Measurements from ENCODE around the gene NTNG1.

The NTNG1 gene

GRCh38 chr1:107525145-107525544, 384.3 kb downstream of the NTNG1 start:
- peak; percentile 32 for DNase-seq

- peak; percentile 68 for DNase-seq
These were observed 385.1 kb downstream of the NTNG1 start for GRCh38 chr1:107525961-107526360.

GRCh38 chr1:107526524-107527198, 385.8 kb downstream of the NTNG1 start:
- peak; percentile 88 for DNase-seq

- DNase-seq: peak; percentile 84
These were observed 388.8 kb downstream of the NTNG1 start for GRCh38 chr1:107529511-107530149.

- no peak for DNase-seq
These were observed 389.7 kb downstream of the NTNG1 start for GRCh38 chr1:107530543-107530942.

GRCh38 chr1:107531065-107531908, 390.4 kb downstream of the NTNG1 start:
- DNase-seq: peak; percentile 24

- peak; percentile 92 for DNase-seq
These were observed 391.5 kb downstream of the NTNG1 start for GRCh38 chr1:107532318-107532717.
